ELR (cell line): ENCODE measurements around the gene TIAM1.

Source experiments
- DNase-seq: peaks from one replicate; pipeline ENCODE4 v3.0.0-alpha.2; 2015; ENCODE audit warnings: low read depth

The TIAM1 gene

DNA sequence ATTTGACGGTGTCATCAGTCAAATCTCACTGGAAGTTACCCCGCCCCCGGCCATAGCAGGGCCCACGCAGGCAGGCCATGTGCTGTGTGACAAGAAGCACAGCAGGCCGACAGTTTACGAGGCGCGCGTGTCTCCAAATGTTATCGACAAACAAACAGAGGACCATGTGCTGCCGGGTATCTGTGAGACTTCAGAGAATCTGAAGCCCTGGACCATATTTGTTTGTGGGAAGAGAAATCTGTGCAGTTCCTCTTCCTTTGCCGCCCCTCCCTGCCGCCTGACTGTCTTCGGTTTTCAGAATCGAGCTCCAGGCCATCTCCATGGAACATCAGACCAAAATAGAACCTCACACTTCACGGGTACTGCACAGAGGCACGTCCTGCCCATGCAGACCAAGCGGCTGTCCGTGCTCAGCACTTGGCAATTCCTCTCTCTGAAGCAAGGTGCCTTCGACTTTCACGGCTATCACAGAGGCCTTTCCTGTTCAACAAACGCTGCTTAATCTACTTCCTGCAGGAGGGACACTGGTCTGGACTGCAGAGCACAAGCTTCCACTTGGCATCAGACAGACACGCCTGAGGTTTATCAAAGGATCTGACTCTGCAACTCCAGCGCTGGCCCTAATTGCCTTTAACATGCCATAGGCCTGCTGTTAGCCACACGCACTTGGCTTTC lies 170.0 kb downstream of the TIAM1 start:
- no peak for DNase-seq

- DNase-seq: no peak
These were observed 171.7 kb downstream of the TIAM1 start for GRCh38 chr21:31172328-31172727.

- no peak for DNase-seq
These were observed 179.1 kb downstream of the TIAM1 start for GRCh38 chr21:31164713-31165694.

GRCh38 chr21:31162827-31163226 lies 181.2 kb downstream of the TIAM1 start:
- DNase-seq: peak; percentile 54

DNA sequence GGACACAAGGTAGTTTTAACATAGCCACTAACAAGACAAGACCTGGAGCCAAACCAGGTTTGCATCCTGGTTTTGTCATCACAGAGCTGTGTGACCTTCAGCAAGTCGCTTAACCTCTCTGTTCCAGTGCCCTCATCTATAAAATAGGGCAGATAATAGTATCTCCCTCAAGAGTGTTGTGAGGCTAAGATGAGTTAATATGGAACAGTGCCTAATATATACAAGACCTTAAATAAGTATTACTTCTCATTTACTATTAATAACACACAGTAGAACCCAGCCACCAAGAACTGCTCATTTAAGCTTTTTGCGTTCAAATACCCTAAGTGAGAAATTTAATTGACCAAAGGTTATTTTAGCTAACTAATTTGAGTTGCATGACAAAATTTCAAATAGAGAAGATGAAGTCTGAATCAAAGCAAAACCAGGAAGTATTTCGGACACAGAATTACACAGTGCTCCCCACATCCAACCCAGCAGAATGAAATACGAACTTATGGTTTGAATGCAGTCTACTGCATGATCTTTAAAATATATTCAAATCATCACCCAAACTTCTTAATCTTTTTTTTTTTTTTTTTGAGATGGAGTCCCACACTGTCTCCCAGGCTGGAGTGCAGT lies 181.9 kb downstream of the TIAM1 start:
- DNase-seq: no peak

DNA sequence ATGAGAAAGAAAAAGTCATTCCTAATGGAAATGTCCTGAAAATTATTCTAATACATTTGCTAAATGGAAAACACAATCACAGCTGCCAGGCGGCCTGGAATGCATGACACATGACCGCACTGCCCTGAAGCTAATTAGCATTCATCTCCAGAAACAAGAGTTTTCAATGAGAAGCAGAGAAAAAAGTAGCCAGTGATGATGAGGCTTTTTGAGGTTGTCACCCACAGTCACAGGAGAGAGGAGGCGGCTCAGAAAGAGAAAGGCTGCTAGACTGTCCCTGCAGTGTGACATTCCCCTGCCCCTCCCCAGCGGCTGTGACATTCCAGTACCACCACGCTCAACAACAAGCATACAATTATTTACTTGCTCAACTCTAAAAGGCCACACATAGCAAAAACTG lies 182.9 kb downstream of the TIAM1 start:
- peak; percentile 57 for DNase-seq

GRCh38 chr21:31159808-31160207 lies 184.3 kb downstream of the TIAM1 start:
- DNase-seq: no peak

DNA sequence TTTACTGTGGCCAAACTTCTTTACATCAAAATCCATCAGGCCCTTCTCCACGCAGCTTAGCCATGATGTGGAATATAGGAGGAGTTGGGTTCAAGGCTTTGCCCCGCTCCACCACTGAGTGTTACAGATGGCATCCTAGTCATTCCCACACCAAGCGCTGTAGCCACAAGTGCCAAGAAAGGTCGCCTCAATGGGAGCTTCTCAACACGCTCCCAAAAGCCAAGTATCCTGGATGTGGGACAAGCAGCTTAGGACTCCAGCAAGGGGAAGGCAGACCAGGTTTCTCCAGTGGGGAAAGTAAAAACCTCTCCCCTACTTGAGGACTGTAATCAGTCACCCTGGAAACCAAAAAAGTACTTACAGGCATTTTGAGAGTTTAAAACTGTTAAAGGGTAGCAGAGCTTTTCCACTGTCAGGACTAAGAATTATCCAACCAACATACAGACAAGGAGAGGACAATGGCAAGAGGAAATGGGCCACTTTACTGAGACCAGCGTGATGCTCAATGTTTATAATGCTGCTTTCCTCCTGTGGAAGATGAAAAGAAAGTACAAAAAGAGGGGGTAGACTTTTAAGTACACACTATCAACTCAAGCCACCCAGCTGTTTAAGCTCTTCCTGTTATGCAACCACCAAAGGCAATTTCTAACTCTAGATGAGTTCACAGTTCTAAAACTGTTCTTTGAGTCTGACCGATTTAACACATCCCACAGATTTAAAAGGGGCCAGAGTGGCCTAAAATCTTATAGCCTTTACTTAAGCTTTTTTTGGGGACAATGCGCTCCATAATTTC lies 185.1 kb downstream of the TIAM1 start:
- no peak for DNase-seq

DNA sequence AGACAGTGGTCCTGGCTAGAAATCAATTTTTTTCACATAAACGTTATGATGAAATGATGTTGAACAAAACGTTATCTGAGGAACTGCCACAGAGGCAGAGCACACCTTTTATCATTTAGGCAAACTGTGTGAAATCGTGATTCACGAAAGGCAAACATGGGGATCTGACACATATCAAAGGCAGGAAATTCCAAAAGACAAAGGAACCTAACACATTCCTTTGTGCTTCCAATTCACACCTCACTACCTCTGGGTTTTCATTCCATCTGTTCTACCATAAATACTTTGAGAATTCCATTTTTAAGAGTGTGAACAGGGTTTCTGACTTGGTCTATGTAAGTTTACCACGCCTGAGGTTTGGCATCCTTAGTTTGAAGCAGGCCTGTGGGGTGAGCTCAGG lies 186.3 kb downstream of the TIAM1 start:
- no peak for DNase-seq

GRCh38 chr21:31156662-31157061 lies 187.4 kb downstream of the TIAM1 start:
- no peak for DNase-seq

DNA sequence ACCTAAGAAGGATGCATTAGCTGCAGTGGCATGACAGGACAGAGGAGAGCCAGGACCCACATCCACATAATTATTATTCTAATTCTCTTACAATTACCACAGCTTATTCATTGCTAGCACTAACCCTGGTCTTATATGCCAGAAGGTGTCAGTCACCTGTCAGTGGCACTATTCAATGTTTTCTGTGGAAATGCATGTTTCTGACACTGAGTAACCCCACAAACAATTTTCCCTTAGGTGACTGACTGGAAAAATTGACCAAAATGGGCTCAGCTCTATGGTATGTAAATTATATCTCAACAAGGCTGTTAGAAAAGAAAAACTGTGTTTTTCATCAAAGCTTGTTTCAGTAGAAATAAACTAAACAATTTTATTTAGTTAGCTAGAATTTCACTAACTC lies 187.9 kb downstream of the TIAM1 start:
- no peak for DNase-seq

DNA sequence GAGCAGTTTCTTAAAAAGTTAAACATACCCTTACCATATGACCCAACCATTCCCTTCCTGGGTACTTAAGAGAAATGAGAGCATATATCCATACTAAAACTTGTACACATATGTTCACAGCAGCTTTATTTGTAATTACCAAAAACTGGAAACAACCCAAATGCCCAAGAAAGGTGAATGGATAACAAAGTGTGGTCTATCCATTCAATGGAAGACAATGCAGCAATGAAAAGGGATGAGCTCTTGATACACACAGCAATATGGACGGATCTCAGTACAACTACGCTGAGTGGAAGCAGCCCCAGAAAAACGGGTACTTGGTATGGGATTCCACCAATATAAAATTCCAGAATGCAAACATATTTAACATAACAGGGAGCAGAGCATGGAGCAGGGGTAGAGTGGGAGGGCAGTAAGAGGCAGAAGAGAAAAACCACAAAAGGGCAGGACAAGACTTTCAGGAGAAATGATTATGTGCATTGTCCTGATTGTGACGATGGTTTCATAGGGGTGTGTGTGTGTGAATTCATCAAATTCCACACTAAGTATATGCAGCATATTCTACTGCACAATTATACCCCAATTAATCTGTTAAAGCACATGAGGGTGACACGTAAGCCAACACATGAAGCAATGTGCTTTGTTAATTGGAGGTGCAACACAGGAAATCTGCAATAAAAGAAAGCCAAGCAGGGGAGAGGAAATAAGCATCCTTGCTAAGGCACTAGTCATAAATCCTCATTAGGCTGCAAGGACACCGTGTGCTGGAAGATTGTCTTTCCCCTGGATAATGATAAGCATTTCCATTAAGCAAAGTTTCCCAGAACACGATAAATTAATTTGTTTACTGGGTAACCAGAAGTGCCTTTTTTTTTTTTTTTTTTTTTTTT lies 192.7 kb downstream of the TIAM1 start:
- no peak for DNase-seq

DNA sequence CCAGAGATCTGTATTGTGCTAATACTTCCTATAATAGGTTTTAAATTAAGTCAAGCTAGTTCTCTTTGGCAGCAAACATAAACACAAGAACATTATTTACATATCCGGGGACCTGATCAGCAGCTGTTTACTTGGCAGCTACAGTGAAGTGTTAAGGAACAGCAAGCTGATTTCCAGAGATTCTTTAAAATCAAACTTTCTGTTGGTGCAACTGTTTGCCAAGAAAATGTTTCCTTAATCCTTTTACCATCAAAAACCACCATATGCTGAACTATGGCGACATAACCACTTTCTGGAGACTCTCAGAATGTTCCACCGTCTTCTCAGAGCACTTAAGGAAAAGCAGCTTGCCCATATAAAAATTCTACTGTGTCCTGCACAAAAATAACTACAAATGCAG lies 198.8 kb downstream of the TIAM1 start:
- DNase-seq: no peak

- peak; percentile 3 for DNase-seq
These were observed 201.0 kb downstream of the TIAM1 start for GRCh38 chr21:31143036-31143435.

GRCh38 chr21:31142600-31142999 lies 201.5 kb downstream of the TIAM1 start:
- no peak for DNase-seq

- DNase-seq: no peak
These were observed 202.6 kb downstream of the TIAM1 start for GRCh38 chr21:31141389-31142000.

DNA sequence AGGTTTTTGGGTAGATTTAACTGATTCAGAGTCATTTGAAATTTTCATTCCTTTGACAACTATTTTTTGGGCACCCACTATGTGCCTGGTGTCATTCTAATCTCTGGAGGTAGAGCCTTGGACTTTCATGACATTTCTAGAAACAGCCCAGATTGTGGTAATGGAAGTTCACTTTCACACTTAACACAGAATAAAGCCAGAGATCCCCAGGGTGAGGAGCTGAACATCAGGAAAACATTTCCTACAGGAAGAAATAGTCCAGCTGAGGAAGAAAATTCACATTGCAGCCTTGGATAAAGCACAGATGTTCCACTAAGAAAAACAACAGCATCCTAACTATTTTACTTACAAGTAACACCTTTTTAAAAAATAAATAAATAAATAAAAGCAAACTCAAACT lies 203.4 kb downstream of the TIAM1 start:
- no peak for DNase-seq

DNA sequence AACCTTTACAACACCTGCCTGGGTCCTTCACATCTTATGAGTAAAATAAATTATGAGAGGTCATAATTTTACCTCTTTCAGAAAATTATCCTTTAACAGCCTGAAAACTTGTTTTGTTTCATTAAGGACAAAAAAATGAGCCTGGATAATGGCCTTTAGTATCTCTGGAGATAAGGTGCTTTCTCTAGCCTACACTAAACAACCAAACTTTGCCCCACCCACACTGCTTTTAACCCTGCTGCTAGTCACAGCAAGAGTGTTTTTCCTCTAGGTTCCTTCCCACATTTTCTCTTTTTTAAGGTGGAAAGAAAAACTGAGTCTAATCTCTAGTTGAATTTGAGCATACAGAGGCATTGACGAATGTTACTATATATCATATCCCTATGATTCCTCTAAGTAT lies 204.0 kb downstream of the TIAM1 start:
- DNase-seq: no peak

- no peak for DNase-seq
These were observed 206.1 kb downstream of the TIAM1 start for GRCh38 chr21:31137960-31138359.

- no peak for DNase-seq
These were observed 207.2 kb downstream of the TIAM1 start for GRCh38 chr21:31136891-31137290.
